ENCODE data around the gene CD99. TPM values are rescaled to one million over a fixed set of nuclear protein-coding genes. Genes with fewer than 3 reads are reported as not detected.
"Not testable (repeated sequence)": the region's sequence is repeated elsewhere in the genome, so short reads cannot be mapped to it uniquely, and the experiment has no call there.

The CD99 gene
- total RNA-seq, 2 experiments from 2014 or later: 169 to 216 TPM

DNA sequence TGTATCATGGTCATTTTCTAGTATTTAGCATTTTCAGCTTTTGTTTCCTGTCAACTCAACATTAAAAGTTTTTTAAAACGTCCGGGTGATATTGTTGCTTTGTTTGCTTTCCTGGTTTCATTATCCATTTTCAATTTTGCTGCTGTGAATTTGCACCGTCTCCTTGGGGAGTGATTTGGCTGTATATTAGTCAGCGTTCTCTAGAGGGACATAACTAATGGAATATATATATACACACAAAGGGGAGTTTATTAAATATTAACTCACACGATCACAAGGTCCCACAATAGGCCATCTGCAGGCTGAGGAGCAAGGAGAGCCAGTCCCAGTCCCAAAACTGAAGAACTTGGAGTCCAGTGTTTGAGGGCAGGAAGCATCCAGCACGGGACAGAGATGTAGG lies 55.2 kb downstream of the CD99 start:
- H3K9me3 Mint-ChIP-seq (ENCODE audit: low read depth); CTCF ChIA-PET; ATAC-seq; DNase-seq; intact Hi-C loops (cut with DNase I, micrococcal nuclease); H3K27ac Mint-ChIP-seq; H3K4me3 Mint-ChIP-seq; H3K27me3 Mint-ChIP-seq; POLR2A ChIA-PET; H3K4me1 Mint-ChIP-seq: not testable (repeated sequence)
- H3K36me3 Mint-ChIP-seq (ENCODE audit: low read depth): peaks cover 19% of the 10 kb centered on the region

DNA sequence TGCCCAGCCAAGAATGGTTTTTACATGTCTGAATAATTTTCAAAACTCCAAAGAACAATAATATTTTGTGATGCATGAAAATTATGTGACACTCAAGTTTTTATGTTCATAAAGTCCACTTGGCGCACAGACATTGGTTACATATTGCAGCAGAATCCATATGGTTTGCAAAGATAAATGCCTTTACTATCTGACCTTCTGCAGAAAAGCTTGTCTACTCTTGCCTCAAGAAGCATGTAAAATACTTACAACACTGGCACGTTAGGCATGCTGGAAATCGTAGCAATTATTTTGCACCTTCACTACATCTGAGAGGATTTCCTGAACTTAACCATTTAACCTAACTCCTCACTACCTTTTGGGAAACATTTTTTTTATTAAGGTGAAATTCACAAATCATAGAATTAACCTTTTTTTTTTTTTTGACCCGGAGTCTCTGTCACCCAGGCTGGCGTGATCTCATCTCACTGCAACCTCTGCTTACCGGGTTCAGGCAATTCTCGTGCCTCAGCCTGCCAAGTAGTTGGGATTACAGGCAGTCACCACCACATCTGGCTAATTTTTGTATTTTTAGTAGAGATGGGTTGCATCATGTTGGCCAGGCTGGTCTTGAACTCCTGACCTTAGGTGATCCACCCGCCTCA lies 57.2 kb downstream of the CD99 start:
- no peak for DNase-seq
- POLR2A ChIA-PET: no interaction called here
- H3K4me1 Mint-ChIP-seq: peaks cover 7% of the 10 kb centered on the region
- no peak overlapping the region for H3K27ac Mint-ChIP-seq
- no peaks in the 10 kb centered on the region for H3K9me3 Mint-ChIP-seq (ENCODE audit: low read depth)
- intact Hi-C loops (cut with DNase I, micrococcal nuclease): no loop called here
- H3K27me3 Mint-ChIP-seq: no peaks in the 10 kb centered on the region
- no peak for ATAC-seq
- H3K4me3 Mint-ChIP-seq: no peak overlapping the region
- H3K36me3 Mint-ChIP-seq (ENCODE audit: low read depth): peaks cover 7% of the 10 kb centered on the region
- CTCF ChIA-PET: no interaction called here

DNA sequence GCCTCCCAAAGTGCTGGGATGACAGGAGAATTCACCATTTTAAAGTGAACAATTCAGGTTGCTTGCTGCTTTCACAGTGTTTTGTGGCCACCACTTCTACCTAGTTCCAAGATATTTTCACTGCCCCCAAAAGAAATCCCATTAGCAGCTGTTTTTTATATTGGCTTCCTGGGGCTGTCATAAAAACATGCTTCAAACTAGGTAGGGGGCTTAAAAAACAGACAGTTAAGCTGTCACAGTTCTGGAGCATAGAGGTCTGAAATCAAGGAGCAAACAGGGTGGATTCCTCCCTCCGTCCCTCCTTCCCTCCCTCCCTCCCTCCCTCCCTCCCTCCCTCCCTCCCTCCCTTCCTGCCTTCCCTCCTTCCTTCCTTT lies 57.7 kb downstream of the CD99 start:
- Mint-ChIP-seq H3K9me3 (ENCODE audit: low read depth) (no peaks in the 10 kb centered on the region), H3K36me3 (ENCODE audit: low read depth) (peaks cover 1% of the 10 kb centered on the region), H3K4me3 (no peak overlapping the region), H3K27me3 (no peaks in the 10 kb centered on the region), H3K4me1 (peaks cover 7% of the 10 kb centered on the region), H3K27ac (no peak overlapping the region)
- ChIA-PET POLR2A (no interaction called here), CTCF (no interaction called here)
- intact Hi-C loops (cut with DNase I, micrococcal nuclease): no loop called here
- no peak for DNase-seq
- ATAC-seq: no peak

DNA sequence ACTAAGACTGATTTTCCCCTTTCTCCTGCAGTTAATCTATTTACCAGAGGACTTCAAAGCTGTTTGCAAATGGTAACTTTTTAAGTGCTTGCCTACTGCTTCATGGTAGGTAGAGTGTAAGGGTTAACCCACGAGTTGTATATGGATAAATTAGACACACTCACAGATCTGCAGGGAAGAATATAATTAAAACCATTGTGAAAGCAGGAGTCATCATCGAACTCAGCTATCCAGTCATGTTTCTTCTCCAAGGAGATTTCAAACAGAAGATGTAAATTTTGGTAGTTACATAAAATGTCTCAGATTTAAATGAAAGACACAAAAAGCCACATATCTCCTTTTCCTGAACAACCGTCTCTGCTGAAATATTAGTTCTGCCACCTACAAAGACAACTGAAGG lies 60.2 kb downstream of the CD99 start:
- no peaks in the 10 kb centered on the region for H3K4me1 Mint-ChIP-seq
- intact Hi-C loops (cut with DNase I, micrococcal nuclease): no loop called here
- no peaks in the 10 kb centered on the region for H3K36me3 Mint-ChIP-seq (ENCODE audit: low read depth)
- DNase-seq (no peak), ATAC-seq (no peak)
- H3K9me3 Mint-ChIP-seq (ENCODE audit: low read depth): no peaks in the 10 kb centered on the region
- no peaks in the 10 kb centered on the region for H3K27me3 Mint-ChIP-seq
- no peak overlapping the region for H3K27ac Mint-ChIP-seq
- ChIA-PET CTCF (no interaction called here), POLR2A (no interaction called here)
- H3K4me3 Mint-ChIP-seq: no peak overlapping the region

DNA sequence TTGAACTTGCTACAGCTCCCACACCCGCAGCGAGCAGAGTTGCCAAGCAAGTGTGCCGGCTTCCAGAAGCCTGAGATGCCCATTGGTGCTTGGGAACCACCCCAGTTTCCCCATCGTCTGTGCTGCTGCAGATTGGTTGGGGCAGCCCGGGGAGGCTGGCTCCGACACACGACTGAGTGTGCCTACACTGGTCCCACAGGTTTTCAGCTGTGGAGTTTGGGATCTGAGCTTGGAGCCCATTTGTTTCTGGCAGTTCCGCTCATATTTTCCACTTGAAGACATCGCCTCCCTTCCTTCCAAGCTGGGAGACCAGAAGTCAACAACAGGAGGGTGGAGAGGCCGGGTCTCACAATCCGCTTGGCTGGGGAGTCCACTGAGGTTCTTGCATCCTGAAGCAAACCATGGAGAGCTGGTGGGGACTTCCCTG lies 60.8 kb downstream of the CD99 start, which contains the start of gene XG:
XG (plus strand) TSS at position 167 of the 427 bp plus-strand sequence; CDS start at position 402, 235 bp downstream.
- POLR2A ChIA-PET; H3K9me3 Mint-ChIP-seq (ENCODE audit: low read depth); CTCF ChIA-PET; H3K4me1 Mint-ChIP-seq; ATAC-seq; H3K27ac Mint-ChIP-seq; H3K4me3 Mint-ChIP-seq; intact Hi-C loops (cut with DNase I, micrococcal nuclease); H3K36me3 Mint-ChIP-seq (ENCODE audit: low read depth); H3K27me3 Mint-ChIP-seq; DNase-seq: not testable (repeated sequence)

DNA sequence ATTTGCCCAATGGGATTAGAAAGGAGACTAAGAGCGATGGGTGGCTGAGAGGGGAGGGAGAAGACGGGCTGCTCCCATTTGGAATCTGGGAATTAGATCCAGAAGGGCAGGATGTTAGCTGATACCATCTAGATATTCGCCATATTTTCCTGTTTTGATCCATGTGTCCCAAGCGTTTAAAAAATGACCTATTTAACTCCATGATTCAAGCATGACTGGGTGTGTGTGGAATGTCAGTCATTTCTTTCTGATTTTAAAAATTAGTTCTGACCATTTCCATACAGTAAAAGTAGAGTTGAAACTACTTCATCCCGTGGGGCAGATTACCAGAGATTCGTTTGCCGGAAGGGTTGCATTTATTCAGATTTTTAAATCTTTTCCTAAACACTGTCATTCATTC lies 61.3 kb downstream of the CD99 start:
- H3K4me3 Mint-ChIP-seq; POLR2A ChIA-PET; H3K27ac Mint-ChIP-seq; DNase-seq; intact Hi-C loops (cut with DNase I, micrococcal nuclease); H3K9me3 Mint-ChIP-seq (ENCODE audit: low read depth); H3K27me3 Mint-ChIP-seq; ATAC-seq; H3K4me1 Mint-ChIP-seq; H3K36me3 Mint-ChIP-seq (ENCODE audit: low read depth); CTCF ChIA-PET: not testable (repeated sequence)

DNA sequence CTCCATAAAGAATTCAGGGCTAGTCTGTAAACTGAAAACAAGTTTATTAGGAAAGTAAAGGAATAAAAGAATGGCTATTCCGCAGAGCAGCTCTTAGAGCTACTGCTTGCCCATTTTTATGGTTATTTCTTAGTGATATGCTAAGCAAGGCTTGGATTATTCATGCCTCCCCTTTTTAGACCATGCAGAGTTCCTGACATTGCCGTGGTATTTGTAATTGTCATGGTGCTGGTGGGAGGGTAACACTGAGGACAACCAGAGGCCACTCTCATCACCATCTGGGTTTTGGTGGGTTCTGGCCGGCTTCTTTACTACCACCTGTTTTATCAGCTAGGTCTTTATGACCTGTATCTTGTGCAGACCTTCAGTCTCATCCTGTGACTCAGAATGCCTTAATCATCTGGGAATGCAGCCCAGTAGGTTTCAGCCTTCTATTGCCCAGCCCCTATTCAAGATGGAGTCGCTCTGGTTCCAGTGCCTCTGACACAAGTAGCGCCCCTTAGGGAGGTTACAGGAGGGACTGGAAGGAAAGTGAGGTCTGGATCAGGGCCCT lies 64.1 kb downstream of the CD99 start:
- H3K9me3 Mint-ChIP-seq (ENCODE audit: low read depth); H3K27me3 Mint-ChIP-seq; H3K4me3 Mint-ChIP-seq; DNase-seq; H3K27ac Mint-ChIP-seq; ATAC-seq; H3K36me3 Mint-ChIP-seq (ENCODE audit: low read depth); H3K4me1 Mint-ChIP-seq; POLR2A ChIA-PET; intact Hi-C loops (cut with DNase I, micrococcal nuclease); CTCF ChIA-PET: not testable (repeated sequence)

DNA sequence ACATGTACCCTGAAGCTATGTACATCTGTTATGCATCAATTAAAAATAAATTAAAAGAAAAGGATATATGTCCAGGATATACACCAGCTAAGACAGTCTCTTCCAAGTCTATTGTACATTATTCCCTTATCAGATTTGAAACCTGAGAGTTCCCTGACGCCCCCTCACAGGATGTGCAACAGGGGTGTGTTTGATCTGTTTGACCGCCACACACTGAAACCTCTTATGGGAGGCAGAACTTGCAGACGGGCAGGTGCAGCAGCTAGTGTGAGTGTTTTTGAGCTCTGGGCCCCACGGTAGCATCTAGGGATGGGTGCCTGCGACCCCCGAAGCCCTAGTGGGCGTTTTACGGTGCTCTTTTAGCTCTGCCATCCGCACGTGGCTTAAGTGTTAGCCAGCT lies 65.5 kb downstream of the CD99 start:
- Mint-ChIP-seq H3K36me3 (ENCODE audit: low read depth) (no peaks in the 10 kb centered on the region), H3K9me3 (ENCODE audit: low read depth) (no peaks in the 10 kb centered on the region), H3K27me3 (peaks cover 2% of the 10 kb centered on the region), H3K4me3 (no peak overlapping the region), H3K27ac (no peak overlapping the region), H3K4me1 (no peaks in the 10 kb centered on the region)
- ChIA-PET CTCF (no interaction called here), POLR2A (no interaction called here)
- intact Hi-C loops (cut with DNase I, micrococcal nuclease): no loop called here
- ATAC-seq (no peak), DNase-seq (no peak)

DNA sequence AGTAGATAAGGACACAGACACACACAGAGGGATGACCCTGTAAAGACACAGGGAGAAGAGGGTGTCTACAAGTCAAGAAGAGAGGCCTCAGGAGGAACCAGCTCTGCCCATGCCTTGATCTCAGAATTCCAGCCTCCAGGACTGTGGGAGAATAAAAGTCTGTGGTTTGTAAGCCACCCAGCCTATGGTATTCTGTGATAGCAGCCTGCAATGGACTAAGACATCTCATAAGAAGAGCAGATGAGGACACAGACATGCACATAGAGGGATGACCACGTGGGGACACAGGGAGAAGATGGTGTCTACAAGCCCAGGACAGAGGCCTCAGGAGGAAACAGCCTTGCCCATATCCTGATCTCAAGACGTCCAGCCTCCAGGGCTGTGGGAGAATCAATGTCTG lies 70.2 kb downstream of the CD99 start:
- ChIA-PET CTCF (no interaction called here), POLR2A (no interaction called here)
- DNase-seq (no peak), ATAC-seq (no peak)
- Mint-ChIP-seq H3K36me3 (ENCODE audit: low read depth) (no peaks in the 10 kb centered on the region), H3K27ac (no peak overlapping the region), H3K27me3 (peaks cover 2% of the 10 kb centered on the region), H3K4me3 (no peak overlapping the region), H3K9me3 (ENCODE audit: low read depth) (no peaks in the 10 kb centered on the region), H3K4me1 (peaks cover 5% of the 10 kb centered on the region)
- intact Hi-C loops (cut with DNase I, micrococcal nuclease): no loop called here

DNA sequence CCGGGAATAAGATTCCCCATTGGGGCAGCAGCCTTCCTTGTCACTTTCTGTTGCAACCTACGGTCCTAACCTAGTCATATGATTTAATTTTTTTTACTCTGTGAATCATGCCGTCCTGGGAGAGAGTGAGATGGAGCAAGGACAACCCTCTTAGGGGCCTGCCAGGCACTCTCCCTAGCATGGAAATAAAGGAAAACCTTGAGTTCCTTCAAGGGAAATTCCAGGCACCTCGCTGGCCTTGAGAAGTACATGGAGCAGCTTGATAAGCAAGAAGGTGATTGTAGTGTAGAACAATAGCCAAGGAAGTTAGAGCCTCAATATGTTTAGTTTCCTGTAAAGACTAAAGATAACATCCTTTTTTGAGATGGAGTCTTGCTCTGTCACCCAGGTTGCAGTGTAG lies 71.6 kb downstream of the CD99 start:
- H3K27me3 Mint-ChIP-seq; H3K4me1 Mint-ChIP-seq; H3K27ac Mint-ChIP-seq; POLR2A ChIA-PET; CTCF ChIA-PET; H3K36me3 Mint-ChIP-seq (ENCODE audit: low read depth); intact Hi-C loops (cut with DNase I, micrococcal nuclease); DNase-seq; H3K9me3 Mint-ChIP-seq (ENCODE audit: low read depth); H3K4me3 Mint-ChIP-seq; ATAC-seq: not testable (repeated sequence)

DNA sequence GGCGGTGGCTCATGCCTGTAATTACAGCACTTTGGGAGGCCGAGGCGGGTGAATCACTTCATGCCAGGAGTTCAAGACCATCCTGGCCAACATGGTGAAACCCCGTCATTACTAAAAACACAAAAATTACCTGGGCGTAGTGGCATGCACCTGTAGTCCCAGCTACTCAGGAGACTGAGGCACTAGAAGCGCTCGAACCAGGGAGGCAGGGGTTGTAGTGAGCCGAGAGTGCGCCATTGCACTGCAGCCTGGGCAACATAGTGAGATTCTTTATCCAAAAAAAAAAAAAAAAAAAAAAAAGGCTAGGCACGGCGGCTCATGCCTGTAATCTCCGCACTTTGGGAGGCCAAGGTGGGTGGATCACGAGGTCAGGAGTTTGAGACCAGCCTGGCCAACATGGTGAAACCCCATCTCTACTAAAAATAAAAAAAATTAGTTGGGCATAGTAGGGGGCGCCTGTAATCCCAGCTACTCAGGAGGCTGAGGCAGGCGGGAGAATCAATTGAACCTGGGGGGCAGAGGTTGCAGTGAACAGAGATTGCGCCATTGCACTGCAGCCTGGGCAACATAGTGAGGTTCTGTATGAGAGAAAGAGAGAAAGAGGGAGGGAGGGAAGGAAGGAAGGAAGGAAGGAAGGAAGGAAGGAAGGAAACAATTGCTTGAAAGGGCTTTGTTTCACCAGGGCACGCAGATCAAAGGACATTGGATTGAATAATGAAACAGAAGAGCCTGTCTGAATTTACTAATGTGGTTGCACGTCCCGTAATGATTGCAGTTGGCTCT lies 73.9 kb downstream of the CD99 start:
- CTCF ChIA-PET; H3K36me3 Mint-ChIP-seq (ENCODE audit: low read depth); H3K4me3 Mint-ChIP-seq; H3K27ac Mint-ChIP-seq; H3K27me3 Mint-ChIP-seq; POLR2A ChIA-PET; DNase-seq; H3K9me3 Mint-ChIP-seq (ENCODE audit: low read depth); ATAC-seq; H3K4me1 Mint-ChIP-seq; intact Hi-C loops (cut with DNase I, micrococcal nuclease): not testable (repeated sequence)

DNA sequence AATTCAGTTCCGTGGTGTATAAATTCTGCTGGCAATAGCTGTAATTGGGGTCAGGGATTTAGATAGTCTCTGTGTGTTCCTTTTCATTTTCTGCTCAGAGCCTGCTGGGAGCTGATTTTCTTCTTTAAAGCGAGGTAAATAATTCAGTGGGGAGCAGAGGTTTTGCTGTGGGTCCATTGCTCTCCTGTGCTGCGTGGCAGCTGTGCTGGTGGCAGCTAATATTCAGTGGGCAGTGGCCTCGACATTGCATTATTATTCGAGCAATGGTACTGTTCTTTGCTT lies 74.4 kb downstream of the CD99 start:
- no peaks in the 10 kb centered on the region for H3K9me3 Mint-ChIP-seq (ENCODE audit: low read depth)
- no peaks in the 10 kb centered on the region for H3K36me3 Mint-ChIP-seq (ENCODE audit: low read depth)
- POLR2A ChIA-PET: no interaction called here
- peaks cover 5% of the 10 kb centered on the region for H3K27me3 Mint-ChIP-seq
- H3K27ac Mint-ChIP-seq: no peak overlapping the region
- CTCF ChIA-PET: no interaction called here
- DNase-seq (no peak), ATAC-seq (no peak)
- intact Hi-C loops (cut with DNase I, micrococcal nuclease): no loop called here
- H3K4me3 Mint-ChIP-seq: no peak overlapping the region
- H3K4me1 Mint-ChIP-seq: peaks cover 5% of the 10 kb centered on the region
